H9 (cell line): ENCODE data around the gene PLCH2. TPM values are rescaled to one million over a fixed set of nuclear protein-coding genes. Genes with fewer than 3 reads are reported as not detected.

ENCODE experiments used
- DNase-seq: peaks from one replicate; pipeline ENCODE4 v3.0.0-alpha.2; 2017
- H2AFZ ChIP-seq: one replicate; pipeline ENCODE4 v1.6.1; 2013; ENCODE audit warnings: mild to moderate bottlenecking, low read length, control low read depth, moderate library complexity
- H2AK5ac ChIP-seq: 2 replicates; pipeline ENCODE4 v1.6.1; 2013; ENCODE audit warnings: low read length, control low read depth, mixed read lengths; ENCODE audit not compliant: insufficient read length
- H2BK120ac ChIP-seq: one replicate; pipeline ENCODE4 v1.6.1; 2013; ENCODE audit warnings: low read depth, mild to moderate bottlenecking, low read length, control low read depth, inconsistent platforms; ENCODE audit not compliant: poor library complexity, severe bottlenecking
- H2BK12ac ChIP-seq: 2 replicates; pipeline ENCODE4 v1.6.1; 2013; ENCODE audit warnings: low read length, control low read depth, mixed read lengths, low read depth; ENCODE audit not compliant: insufficient read length
- H2BK15ac ChIP-seq: 2 replicates; pipeline ENCODE4 v1.6.1; 2013; ENCODE audit warnings: low read depth, low read length, control low read depth
- H2BK20ac ChIP-seq: one replicate; pipeline ENCODE4 v1.6.1; 2013; ENCODE audit warnings: low read depth, mild to moderate bottlenecking, low read length, control low read depth, inconsistent platforms; ENCODE audit not compliant: poor library complexity, severe bottlenecking
- H2BK5ac ChIP-seq: 2 replicates; pipeline ENCODE4 v1.6.1; 2013; ENCODE audit warnings: low read length, control low read depth, mixed read lengths; ENCODE audit not compliant: insufficient read length
- H3K14ac ChIP-seq: 2 replicates; pipeline ENCODE4 v1.6.1; 2013; ENCODE audit warnings: low read length, control low read depth; ENCODE audit not compliant: insufficient read depth
- H3K18ac ChIP-seq: 2 replicates; pipeline ENCODE4 v1.6.1; 2013; ENCODE audit warnings: low read depth, mild to moderate bottlenecking, mixed read lengths, low read length, control low read depth; ENCODE audit not compliant: insufficient read length
- H3K23ac ChIP-seq: 2 replicates; pipeline ENCODE4 v1.6.1; 2013; ENCODE audit warnings: low read length, control low read depth, mixed read lengths, low read depth; ENCODE audit not compliant: insufficient read length
- H3K23me2 ChIP-seq: 2 replicates; pipeline ENCODE4 v1.6.1; 2013; ENCODE audit warnings: low read depth, mild to moderate bottlenecking, mixed read lengths, low read length, control low read depth; ENCODE audit not compliant: insufficient read length, poor library complexity, severe bottlenecking
- H3K27ac ChIP-seq: 2 replicates; pipeline ENCODE4 v1.5.1; 2013; ENCODE audit warnings: low read length, control low read depth, mixed read lengths, low read depth; ENCODE audit not compliant: insufficient read length
- H3K27me3 ChIP-seq: 2 replicates; pipeline ENCODE4 v1.6.1; 2013; ENCODE audit warnings: low read length, control low read depth, inconsistent platforms; ENCODE audit not compliant: insufficient read depth
- H3K4ac ChIP-seq: 2 replicates; pipeline ENCODE4 v1.6.1; 2013; ENCODE audit warnings: low read depth, mild to moderate bottlenecking, control low read depth, inconsistent platforms, low read length, moderate library complexity
- H3K4me1 ChIP-seq: 2 replicates; pipeline ENCODE4 v1.6.1; 2013; ENCODE audit warnings: low read length, control low read depth, inconsistent platforms; ENCODE audit not compliant: insufficient read depth
- H3K4me2 ChIP-seq: 2 replicates; pipeline ENCODE4 v1.6.1; 2013; ENCODE audit warnings: low read length, control low read depth, mixed read lengths; ENCODE audit not compliant: insufficient read length, insufficient read depth
- H3K56ac ChIP-seq: 2 replicates; pipeline ENCODE4 v1.6.1; 2013; ENCODE audit warnings: low read depth, mild to moderate bottlenecking, mixed read lengths, low read length, control low read depth; ENCODE audit not compliant: insufficient read length
- H3K79me1 ChIP-seq: 2 replicates; pipeline ENCODE4 v1.6.1; 2013; ENCODE audit warnings: low read depth, mild to moderate bottlenecking, moderate library complexity, low read length, control low read depth, inconsistent platforms; ENCODE audit not compliant: insufficient read depth, poor library complexity, severe bottlenecking
- H3K79me2 ChIP-seq: 2 replicates; pipeline ENCODE4 v1.6.1; 2013; ENCODE audit warnings: low read length, control low read depth, inconsistent platforms; ENCODE audit not compliant: insufficient read depth
- H3K9ac ChIP-seq: 2 replicates; pipeline ENCODE4 v1.6.1; 2013; ENCODE audit warnings: low read length, control low read depth, mixed read lengths; ENCODE audit not compliant: insufficient read length; ENCODE audit errors: extremely low read depth
- H3K9me3 ChIP-seq: one replicate; pipeline ENCODE4 v1.6.1; 2013; ENCODE audit warnings: low read depth, low read length, inconsistent platforms; ENCODE audit not compliant: control insufficient read depth
- H3T11ph ChIP-seq: one replicate; pipeline ENCODE4 v1.6.1; 2013; ENCODE audit warnings: mild to moderate bottlenecking, low read length, control low read depth, inconsistent platforms
- H4K20me1 ChIP-seq: one replicate; pipeline ENCODE4 v1.6.1; 2013; ENCODE audit not compliant: control insufficient read depth, insufficient read length, insufficient read depth
- H4K5ac ChIP-seq: 2 replicates; pipeline ENCODE4 v1.6.1; 2013; ENCODE audit warnings: low read depth, mild to moderate bottlenecking, mixed read lengths, low read length, control low read depth; ENCODE audit not compliant: insufficient read length
- H4K8ac ChIP-seq: replicated peaks from 2 replicates; pipeline ENCODE4 v1.6.1; 2013; ENCODE audit warnings: low read length, control low read depth, mixed read lengths, low read depth; ENCODE audit not compliant: insufficient read length
- H4K91ac ChIP-seq: 2 replicates; pipeline ENCODE4 v1.6.1; 2013; ENCODE audit warnings: low read depth, mild to moderate bottlenecking, moderate library complexity, mixed read lengths, low read length, control low read depth; ENCODE audit not compliant: insufficient read length
- H3K27ac Mint-ChIP-seq, 3 experiments: 2 replicates in 2 of 3; 3 replicates in 1 of 3; pipeline ENCODE4 v1.8.0; 2020 to 2021; ENCODE audit warnings: mixed read lengths in 3 of 3, mild to moderate bottlenecking in 1 of 3, moderate library complexity in 1 of 3
- H3K27me3 Mint-ChIP-seq: 2 replicates; pipeline ENCODE4 v1.8.0; 2021; ENCODE audit warnings: low read depth, mild to moderate bottlenecking, moderate library complexity, mixed read lengths
- H3K36me3 Mint-ChIP-seq, 3 experiments: 2 replicates in 2 of 3; 3 replicates in 1 of 3; pipeline ENCODE4 v1.8.0; 2020 to 2021; ENCODE audit warnings: low read depth in 3 of 3, mixed read lengths in 3 of 3; ENCODE audit not compliant: insufficient read depth in 1 of 3
- H3K4me1 Mint-ChIP-seq, 2 experiments: 2 replicates each; pipeline ENCODE4 v1.8.0; 2020; ENCODE audit warnings: mixed read lengths in 2 of 2
- H3K4me3 Mint-ChIP-seq, 2 experiments: 2 replicates in 1 of 2; 3 replicates in 1 of 2; pipeline ENCODE4 v1.8.0; 2020 to 2021; ENCODE audit warnings: mild to moderate bottlenecking in 2 of 2, mixed read lengths in 2 of 2, moderate library complexity in 1 of 2
- H3K9me3 Mint-ChIP-seq, 2 experiments: 2 replicates in 1 of 2; 3 replicates in 1 of 2; pipeline ENCODE4 v1.8.0; 2020; ENCODE audit warnings: mild to moderate bottlenecking in 2 of 2, mixed read lengths in 2 of 2, moderate library complexity in 1 of 2
- CTCF ChIP-seq: fragments of 200-600 bp; sonication (generic); conservative IDR thresholded peaks from 3 replicates; pipeline ENCODE4 v1.8.0; 2021; ENCODE audit warnings: antibody characterized with exemption, mild to moderate bottlenecking
- WGBS: extraction: QIAGEN DNeasy Blood & Tissue Kit; methylation state at CpG from one replicate; pipeline ENCODE4 v1.1.7; 2013; ENCODE audit warnings: missing lambda C conversion rate, low lambda C conversion rate, mixed read lengths; ENCODE audit not compliant: insufficient read length; ENCODE audit errors: extremely low coverage; 5-methylcytosine and 5-hydroxymethylcytosine counted together
- total RNA-seq: library from RNA; stranded (reverse); gene quantifications from 2 replicates; pipeline ENCODE4 v1.2.1, GENCODE V29; 2021

Gene PLCH2
- total RNA-seq, 1 experiment from 2014 or later = 0.09 TPM

DNA sequence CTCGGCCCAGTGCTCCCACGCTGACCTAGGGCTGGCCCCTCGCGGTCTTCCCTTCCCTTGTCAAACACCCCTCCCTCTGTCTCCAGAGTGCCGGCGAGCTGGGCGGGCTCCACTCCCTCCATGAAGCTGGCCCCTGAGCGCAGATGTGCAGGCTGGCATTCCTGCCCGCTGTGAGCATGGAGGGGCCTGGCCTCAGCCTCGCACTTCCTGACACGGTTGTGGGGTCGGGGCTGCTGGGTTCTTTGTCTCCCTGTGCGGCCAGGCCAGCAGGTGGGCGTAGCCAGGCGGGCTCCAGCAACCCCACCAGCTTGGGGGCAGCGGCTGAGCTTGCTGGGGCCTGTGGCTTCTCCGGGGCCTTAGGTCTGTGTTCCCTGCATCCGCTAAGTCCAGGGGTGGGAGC lies 49.5 kb upstream of the PLCH2 start:
- Mint-ChIP-seq H3K27ac (no peak overlapping the region), H3K27me3 (peaks cover 42% of the 10 kb centered on the region), H3K4me1 (0 out of 4 replicates have a peak, but pooled peaks cover 0 to under 1% of the 10 kb centered on the region in 2 experiments), H3K36me3 (no peaks in the 10 kb centered on the region; a peak in 1 of 7 replicates), H3K9me3 (peaks cover 21 to 28% of the 10 kb centered on the region in 2 experiments), H3K4me3 (no peak overlapping the region)
- H4K5ac ChIP-seq = no peak overlapping the region
- H3K9me3 ChIP-seq = no peaks in the 10 kb centered on the region
- no peaks in the 10 kb centered on the region for H4K20me1 ChIP-seq
- H3K79me2 ChIP-seq = no peaks in the 10 kb centered on the region
- no peak overlapping the region for H3K4ac ChIP-seq
- no peak overlapping the region for H3K9ac ChIP-seq
- DNase-seq = no peak
- no CpG with 5 or more reads among the region's 18 CpGs for WGBS
- H2BK12ac ChIP-seq = no peak overlapping the region
- no peaks in the 10 kb centered on the region for H3K23me2 ChIP-seq
- TF ChIP-seq CTCF = no peak
- H2AK5ac ChIP-seq = no peak overlapping the region
- H3K27ac ChIP-seq = no peak overlapping the region
- no peak overlapping the region for H3T11ph ChIP-seq
- no peak overlapping the region for H2BK120ac ChIP-seq
- no peak overlapping the region for H3K56ac ChIP-seq
- H3K18ac ChIP-seq = no peak overlapping the region
- H3K4me2 ChIP-seq = no peak overlapping the region
- no peak overlapping the region for H4K8ac ChIP-seq
- no peaks in the 10 kb centered on the region for H3K79me1 ChIP-seq
- no peak overlapping the region for H4K91ac ChIP-seq
- H2BK20ac ChIP-seq = no peak overlapping the region
- H2BK5ac ChIP-seq = no peak overlapping the region
- no peak overlapping the region for H2BK15ac ChIP-seq
- no peak overlapping the region for H3K23ac ChIP-seq
- H3K14ac ChIP-seq = no peak overlapping the region
- H3K27me3 ChIP-seq = no peaks in the 10 kb centered on the region
- no peaks in the 10 kb centered on the region for H3K4me1 ChIP-seq
- no peak overlapping the region for H2AFZ ChIP-seq
